ENCODE measurements around the gene DDX11.
"Not testable (repeated sequence)": the region's sequence is repeated elsewhere in the genome, so short reads cannot be mapped to it uniquely, and the experiment has no call there.

DNA sequence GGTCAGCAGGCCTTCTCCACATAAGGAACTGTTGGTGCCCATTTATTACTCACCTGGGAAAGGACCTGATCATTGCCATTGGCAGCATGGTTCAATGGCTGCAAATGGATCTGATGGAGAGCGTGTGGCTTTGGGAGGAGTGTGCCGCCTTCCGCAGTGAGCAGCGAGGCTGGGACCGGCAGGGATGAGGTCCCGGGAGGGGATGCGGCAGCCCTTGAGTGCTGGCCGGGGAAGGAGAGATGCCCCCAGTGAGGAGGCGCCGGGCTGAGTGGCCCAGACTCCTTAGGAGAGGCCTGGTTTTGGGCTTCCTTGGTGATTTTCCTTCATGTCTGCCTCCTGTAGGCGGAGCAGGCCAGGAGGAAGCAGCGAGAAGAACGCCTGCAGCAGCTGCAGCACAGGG, 10.6 kb downstream of the DDX11 start:
- TF ChIP-seq, protein P1, sequence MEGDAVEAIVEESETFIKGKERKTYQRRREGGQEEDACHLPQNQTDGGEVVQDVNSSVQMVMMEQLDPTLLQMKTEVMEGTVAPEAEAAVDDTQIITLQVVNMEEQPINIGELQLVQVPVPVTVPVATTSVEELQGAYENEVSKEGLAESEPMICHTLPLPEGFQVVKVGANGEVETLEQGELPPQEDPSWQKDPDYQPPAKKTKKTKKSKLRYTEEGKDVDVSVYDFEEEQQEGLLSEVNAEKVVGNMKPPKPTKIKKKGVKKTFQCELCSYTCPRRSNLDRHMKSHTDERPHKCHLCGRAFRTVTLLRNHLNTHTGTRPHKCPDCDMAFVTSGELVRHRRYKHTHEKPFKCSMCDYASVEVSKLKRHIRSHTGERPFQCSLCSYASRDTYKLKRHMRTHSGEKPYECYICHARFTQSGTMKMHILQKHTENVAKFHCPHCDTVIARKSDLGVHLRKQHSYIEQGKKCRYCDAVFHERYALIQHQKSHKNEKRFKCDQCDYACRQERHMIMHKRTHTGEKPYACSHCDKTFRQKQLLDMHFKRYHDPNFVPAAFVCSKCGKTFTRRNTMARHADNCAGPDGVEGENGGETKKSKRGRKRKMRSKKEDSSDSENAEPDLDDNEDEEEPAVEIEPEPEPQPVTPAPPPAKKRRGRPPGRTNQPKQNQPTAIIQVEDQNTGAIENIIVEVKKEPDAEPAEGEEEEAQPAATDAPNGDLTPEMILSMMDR (IDR thresholded peaks at IDR 0.05; ENCODE audit: low read depth, low read length, poor library complexity, severe bottlenecking): not testable (repeated sequence)
- TF ChIP-seq EZH2phosphoT487 (IDR thresholded peaks at IDR 0.05; ENCODE audit: borderline replicate concordance, low read length): not testable (repeated sequence)

Measured in DOHH2 (cell line).